ENCODE results near the gene ATP11A. TPM values are rescaled to one million over a fixed set of nuclear protein-coding genes. Genes with fewer than 3 reads are reported as not detected.

ATP11A gene
- total RNA-seq, 1 donor from 2014 or later: 211 TPM

DNA sequence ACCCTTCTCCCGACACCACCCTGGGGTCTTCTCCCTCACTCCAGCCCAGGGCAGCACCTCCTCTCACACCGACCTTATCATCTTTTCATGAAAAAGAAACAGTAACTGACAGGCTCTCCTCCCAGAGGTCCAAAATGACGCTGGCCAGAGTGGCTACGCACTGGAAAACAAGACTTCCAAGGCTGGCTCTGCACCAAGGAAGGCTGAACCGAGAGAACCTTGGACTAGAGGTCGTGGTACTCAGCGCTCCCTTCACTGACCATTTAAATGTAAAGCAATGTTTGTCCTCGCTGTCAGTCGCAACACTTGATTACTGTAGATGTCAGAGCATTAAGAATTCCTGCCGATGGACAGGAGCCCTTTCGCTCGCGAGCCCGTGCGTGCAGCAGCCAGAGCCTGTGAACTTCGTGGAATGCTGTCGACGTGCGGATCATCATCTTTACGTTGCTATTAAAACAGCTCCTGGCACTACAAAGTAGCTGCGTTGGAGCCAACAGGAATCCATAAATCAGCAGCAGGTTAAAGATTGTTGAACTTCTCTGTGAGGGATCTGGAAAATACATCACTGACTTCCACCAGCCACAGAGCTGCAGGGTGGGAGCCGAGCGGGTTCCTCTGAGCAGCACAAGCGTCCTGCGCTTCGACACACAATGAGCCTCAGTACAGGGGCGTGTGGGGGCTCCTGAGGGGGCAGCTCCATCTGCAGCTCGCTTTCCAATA is 153.7 kb downstream of the ATP11A start:
- H3K9me3 Mint-ChIP-seq (ENCODE audit: unreplicated experiment): peaks cover 4% of the 10 kb centered on the region
- H3K27me3 Mint-ChIP-seq (ENCODE audit: unreplicated experiment): peaks cover 7% of the 10 kb centered on the region
- H3K36me3 Mint-ChIP-seq (ENCODE audit: low read depth, unreplicated experiment): peaks cover 56% of the 10 kb centered on the region
- no peak for DNase-seq (ENCODE audit: low spot score)
- peak overlapping the region; percentile 42 for H3K4me3 Mint-ChIP-seq (ENCODE audit: unreplicated experiment)
- peak overlapping the region; percentile 72 for H3K27ac Mint-ChIP-seq (ENCODE audit: unreplicated experiment)
- TF ChIP-seq CTCF (IDR thresholded peaks at IDR 0.05; ENCODE audit: unreplicated experiment): no peak
- peaks cover 19% of the 10 kb centered on the region for H3K4me1 Mint-ChIP-seq (ENCODE audit: unreplicated experiment)

DNA sequence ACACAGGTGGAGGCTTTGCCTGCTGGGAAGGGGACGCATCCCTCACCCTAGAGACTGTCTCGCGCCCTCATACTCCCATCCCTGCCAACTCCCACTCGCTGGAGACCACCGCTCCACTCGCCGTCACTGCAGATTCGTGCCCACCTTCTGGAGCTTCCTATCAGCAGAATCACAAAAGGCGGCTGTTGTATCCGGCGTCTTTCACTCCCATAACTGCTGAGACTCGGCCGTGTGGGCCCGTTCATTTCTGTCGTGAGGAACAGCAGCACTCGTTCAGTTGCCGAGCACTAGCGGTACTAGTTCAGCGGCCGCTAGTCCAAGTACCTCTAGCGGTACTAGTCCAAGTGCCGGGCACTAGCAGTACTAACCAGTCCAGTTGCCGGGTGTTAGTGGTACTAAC is 154.6 kb downstream of the ATP11A start:
- Mint-ChIP-seq H3K36me3 (ENCODE audit: low read depth, unreplicated experiment) (peaks cover 48% of the 10 kb centered on the region), H3K27me3 (ENCODE audit: unreplicated experiment) (peaks cover 7% of the 10 kb centered on the region), H3K4me1 (ENCODE audit: unreplicated experiment) (peaks cover 19% of the 10 kb centered on the region), H3K9me3 (ENCODE audit: unreplicated experiment) (peaks cover 4% of the 10 kb centered on the region), H3K27ac (ENCODE audit: unreplicated experiment) (no peak overlapping the region), H3K4me3 (ENCODE audit: unreplicated experiment) (peak overlapping the region; percentile 65)
- TF ChIP-seq CTCF (IDR thresholded peaks at IDR 0.05; ENCODE audit: unreplicated experiment): no peak
- no peak for DNase-seq (ENCODE audit: low spot score)

GRCh38 chr13:112844879-112845278 is 155.0 kb downstream of the ATP11A start:
- Mint-ChIP-seq H3K36me3 (ENCODE audit: low read depth, unreplicated experiment) (peaks cover 49% of the 10 kb centered on the region), H3K9me3 (ENCODE audit: unreplicated experiment) (peaks cover 4% of the 10 kb centered on the region), H3K4me3 (ENCODE audit: unreplicated experiment) (no peak overlapping the region), H3K27ac (ENCODE audit: unreplicated experiment) (no peak overlapping the region), H3K4me1 (ENCODE audit: unreplicated experiment) (peaks cover 19% of the 10 kb centered on the region), H3K27me3 (ENCODE audit: unreplicated experiment) (peaks cover 7% of the 10 kb centered on the region)
- DNase-seq (ENCODE audit: low spot score): no peak
- TF ChIP-seq CTCF (IDR thresholded peaks at IDR 0.05; ENCODE audit: unreplicated experiment): no peak

- H3K27ac Mint-ChIP-seq (ENCODE audit: unreplicated experiment): peak overlapping the region; percentile 15
- peaks cover 53% of the 10 kb centered on the region for H3K36me3 Mint-ChIP-seq (ENCODE audit: low read depth, unreplicated experiment)
- H3K9me3 Mint-ChIP-seq (ENCODE audit: unreplicated experiment): peaks cover 4% of the 10 kb centered on the region
- peak overlapping the region; percentile 67 for H3K4me3 Mint-ChIP-seq (ENCODE audit: unreplicated experiment)
- DNase-seq (ENCODE audit: low spot score): no peak
- TF ChIP-seq CTCF (IDR thresholded peaks at IDR 0.05; ENCODE audit: unreplicated experiment): no peak
- H3K4me1 Mint-ChIP-seq (ENCODE audit: unreplicated experiment): peaks cover 19% of the 10 kb centered on the region
- peaks cover 5% of the 10 kb centered on the region for H3K27me3 Mint-ChIP-seq (ENCODE audit: unreplicated experiment)
Observed at GRCh38 chr13:112845511-112846144, 155.8 kb downstream of the ATP11A start.

Measured in endothelial cell (in vitro differentiated cells).